Natural killer cell (primary cell): ENCODE measurements around the gene TPMT. TPM values are rescaled to one million over a fixed set of nuclear protein-coding genes. Genes with fewer than 3 reads are reported as not detected.

Experiments
- ATAC-seq, 3 donors: fragments of 150-1000 bp in 2 of 3; fragments of 200-7000 bp in 1 of 3; cut with Tn5 transposase; 1 replicate in 1 of 3; 2 replicates in 2 of 3; pipeline ENCODE4 v1.10.0; 2021; ENCODE audit warnings: mild to moderate bottlenecking in 2 of 3, moderate library complexity in 2 of 3
- DNase-seq, 2 donors: peaks; one replicate each; pipeline versions ENCODE4 v3.0.0 to v3.0.0-alpha.2; 2013 to 2021; ENCODE audit warnings: mixed read lengths in 1 of 2
- H3K27ac ChIP-seq: one replicate; pipeline ENCODE4 v1.5.1; 2013; ENCODE audit warnings: mild to moderate bottlenecking, low read length
- H3K27me3 ChIP-seq: one replicate; pipeline ENCODE4 v1.6.1; 2013; ENCODE audit warnings: low read length; ENCODE audit not compliant: control insufficient read depth, insufficient read depth
- H3K36me3 ChIP-seq: one replicate; pipeline ENCODE4 v1.6.1; 2013; ENCODE audit warnings: low read length; ENCODE audit not compliant: control insufficient read depth, insufficient read depth
- H3K4me1 ChIP-seq: one replicate; pipeline ENCODE4 v1.6.1; 2013; ENCODE audit warnings: low read length; ENCODE audit not compliant: control insufficient read depth, insufficient read depth
- H3K4me3 ChIP-seq: one replicate; pipeline ENCODE4 v1.5.1; 2013; ENCODE audit warnings: low read length
- H3K9me3 ChIP-seq: one replicate; pipeline ENCODE4 v1.6.1; 2013; ENCODE audit warnings: low read length; ENCODE audit not compliant: control insufficient read depth, insufficient read depth
- H3K27ac Mint-ChIP-seq, 2 donors: one replicate each; pipeline ENCODE4 v1.8.0; 2022; ENCODE audit warnings: mild to moderate bottlenecking in 2 of 2, mixed read lengths in 2 of 2, moderate library complexity in 1 of 2
- H3K27me3 Mint-ChIP-seq, 2 donors: one replicate each; pipeline ENCODE4 v1.8.0; 2022; ENCODE audit warnings: low read depth in 2 of 2, mixed read lengths in 2 of 2
- H3K36me3 Mint-ChIP-seq: one replicate; pipeline ENCODE4 v1.8.0; 2022; ENCODE audit warnings: mixed read lengths
- H3K4me1 Mint-ChIP-seq, 2 donors: one replicate each; pipeline ENCODE4 v1.8.0; 2022; ENCODE audit warnings: mixed read lengths in 2 of 2
- H3K4me3 Mint-ChIP-seq: one replicate; pipeline ENCODE4 v1.8.0; 2022; ENCODE audit warnings: mild to moderate bottlenecking, moderate library complexity, mixed read lengths
- H3K9me3 Mint-ChIP-seq, 2 donors: one replicate each; pipeline ENCODE4 v1.8.0; 2022; ENCODE audit warnings: mixed read lengths in 2 of 2
- CTCF ChIP-seq: fragments of 200-600 bp; IDR thresholded peaks from one replicate; pipeline ENCODE4 v1.8.0; 2022; ENCODE audit warnings: antibody characterized with exemption
- WGBS: methylation state at CpG from one replicate; pipeline ENCODE4 v1.1.7; 2013; ENCODE audit warnings: missing lambda C conversion rate; ENCODE audit not compliant: insufficient coverage; 5-methylcytosine and 5-hydroxymethylcytosine counted together
- intact Hi-C: fragments of 100-400 bp; cut with micrococcal nuclease; formaldehyde crosslinking; loops from one replicate; pipeline ENCODE4 v1.14.2; 2022
- total RNA-seq, 4 donors: library from RNA; stranded (reverse); fragments of 120-200 nt in 1 of 4; gene quantifications; one replicate each; pipeline versions ENCODE4 v1.2.3 to v1.2.4, GENCODE V29; 2013 to 2022

TPMT gene
- total RNA-seq, 3 donors from 2014 or later (not counting 1 experiment from before 2014, with no cell fraction given), result 8.9 to 11.4 (median 9.6) TPM

GRCh38 chr6:18148304-18149025, 6.4 kb downstream of the TPMT start:
- Histone ChIP-seq H3K36me3 (peaks cover 25% of the 10 kb centered on the region), H3K27ac (no peak overlapping the region), H3K4me3 (no peak overlapping the region), H3K27me3 (no peaks in the 10 kb centered on the region), H3K9me3 (no peaks in the 10 kb centered on the region), H3K4me1 (peaks cover 8% of the 10 kb centered on the region)
- Mint-ChIP-seq H3K27ac (no peak overlapping the region), H3K9me3 (no peaks in the 10 kb centered on the region), H3K4me3 (no peak overlapping the region), H3K36me3 (peaks cover under 1% of the 10 kb centered on the region), H3K27me3 (no peaks in the 10 kb centered on the region), H3K4me1 (peaks cover 11 to 19% of the 10 kb centered on the region in 2 donors)
- ATAC-seq (no peak), DNase-seq (no peak)
- 100% methylated on average over 3 of the region's 5 CpGs for WGBS
- no peak for TF ChIP-seq CTCF
- intact Hi-C loops, result no loop called here

DNA sequence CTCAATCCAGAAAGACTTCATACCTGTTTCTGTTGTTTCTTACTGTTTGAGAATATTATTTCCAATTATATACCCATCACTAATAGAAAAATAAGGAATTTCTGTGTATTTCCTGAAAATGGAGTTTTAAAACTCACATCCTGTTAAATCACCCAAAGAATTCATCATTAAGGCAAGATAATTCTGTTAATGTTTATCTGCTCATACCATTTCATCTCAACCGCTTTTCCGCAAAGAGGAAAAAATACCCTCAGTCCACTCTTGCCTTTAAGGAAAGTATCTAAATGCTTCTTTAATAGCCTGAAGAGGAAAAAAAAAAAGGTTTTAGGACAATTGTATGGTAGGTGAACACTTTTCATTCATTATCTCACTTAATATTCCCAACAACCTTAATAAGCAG, 7.3 kb downstream of the TPMT start:
- ATAC-seq (no peak), DNase-seq (no peak)
- H3K36me3 Mint-ChIP-seq, result peaks cover 9% of the 10 kb centered on the region
- no peaks in the 10 kb centered on the region for H3K27me3 ChIP-seq
- intact Hi-C loops, result no loop called here
- no peak overlapping the region for H3K27ac ChIP-seq
- no peaks in the 10 kb centered on the region for H3K27me3 Mint-ChIP-seq
- no peak for TF ChIP-seq CTCF
- H3K36me3 ChIP-seq, result peaks cover 33% of the 10 kb centered on the region
- no peaks in the 10 kb centered on the region for H3K9me3 Mint-ChIP-seq
- H3K27ac Mint-ChIP-seq, result no peak overlapping the region
- H3K4me1 ChIP-seq, result peaks cover 3% of the 10 kb centered on the region
- no peak overlapping the region for H3K4me3 Mint-ChIP-seq
- H3K9me3 ChIP-seq, result no peaks in the 10 kb centered on the region
- no peak overlapping the region for H3K4me3 ChIP-seq
- H3K4me1 Mint-ChIP-seq, result peaks cover 4 to 11% of the 10 kb centered on the region in 2 donors
- no CpG with 5 or more reads among the region's 2 CpGs for WGBS

DNA sequence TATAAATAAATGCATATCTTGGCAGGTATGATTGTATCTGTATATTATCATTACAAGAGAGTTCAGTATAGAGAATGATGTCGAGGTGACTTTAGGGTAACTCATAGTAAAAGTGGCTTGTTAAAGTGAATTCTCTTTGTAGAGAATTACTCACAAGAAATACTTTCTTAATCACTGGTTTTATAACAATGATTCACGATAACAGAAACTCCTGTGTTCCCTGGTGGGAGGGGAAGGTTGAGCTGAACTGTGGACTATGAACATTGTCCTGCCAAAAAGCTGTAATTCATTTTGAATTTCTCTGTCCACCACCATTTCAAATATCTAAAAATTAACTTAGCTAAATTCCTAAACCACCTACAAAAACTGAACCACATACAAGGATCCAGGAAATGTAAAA, 7.7 kb downstream of the TPMT start:
- DNase-seq, result no peak
- WGBS, result no CpG with 5 or more reads among the region's 2 CpGs
- Histone ChIP-seq H3K27ac (no peak overlapping the region), H3K9me3 (no peaks in the 10 kb centered on the region), H3K36me3 (peaks cover 37% of the 10 kb centered on the region), H3K27me3 (no peaks in the 10 kb centered on the region), H3K4me1 (no peaks in the 10 kb centered on the region), H3K4me3 (no peak overlapping the region)
- H3K9me3 Mint-ChIP-seq, result no peaks in the 10 kb centered on the region
- H3K27ac Mint-ChIP-seq, result no peak overlapping the region
- intact Hi-C loops, result no loop called here
- TF ChIP-seq CTCF, result no peak
- H3K4me3 Mint-ChIP-seq, result no peak overlapping the region
- H3K36me3 Mint-ChIP-seq, result peaks cover 13% of the 10 kb centered on the region
- ATAC-seq, result no peak
- H3K4me1 Mint-ChIP-seq, result peaks cover 0 to 7% of the 10 kb centered on the region in 2 donors
- H3K27me3 Mint-ChIP-seq, result no peaks in the 10 kb centered on the region

GRCh38 chr6:18142591-18142861, 12.4 kb downstream of the TPMT start:
- no peak overlapping the region for H3K27ac Mint-ChIP-seq
- Histone ChIP-seq H3K27ac (no peak overlapping the region), H3K4me3 (no peak overlapping the region), H3K9me3 (no peaks in the 10 kb centered on the region), H3K27me3 (no peaks in the 10 kb centered on the region), H3K36me3 (peaks cover 60% of the 10 kb centered on the region), H3K4me1 (no peaks in the 10 kb centered on the region)
- ATAC-seq, result no peak
- TF ChIP-seq CTCF, result no peak
- H3K4me3 Mint-ChIP-seq, result no peak overlapping the region
- intact Hi-C loops, result no loop called here
- H3K36me3 Mint-ChIP-seq, result peaks cover 39% of the 10 kb centered on the region
- no peaks in the 10 kb centered on the region for H3K9me3 Mint-ChIP-seq
- WGBS, result 98% methylated on average over 3 of the region's 3 CpGs
- H3K27me3 Mint-ChIP-seq, result no peaks in the 10 kb centered on the region
- no peaks in the 10 kb centered on the region for H3K4me1 Mint-ChIP-seq
- DNase-seq, result no peak
